K562 (cell line): Measurements from ENCODE around the gene SERAC1. TPM values are rescaled to one million over a fixed set of nuclear protein-coding genes. Genes with fewer than 3 reads are reported as not detected.

Experiments
- ARID4B ChIP-seq: sonication (generic); formaldehyde crosslinking; IDR thresholded peaks from 2 replicates; pipeline ENCODE4 v1.8.0; 2022; ENCODE audit warnings: mild to moderate bottlenecking, missing genetic modification reagents
- ATF7 ChIP-seq: fragments of 450-650 bp; IDR thresholded peaks from 2 replicates; pipeline ENCODE4 v1.7.1; 2014; ENCODE audit warnings: mild to moderate bottlenecking, moderate library complexity
- CSDE1 ChIP-seq, 2 experiments: fragments of 450-650 bp; IDR thresholded peaks; 2 replicates each; pipeline ENCODE4 v1.6.1; 2016; ENCODE audit warnings: mild to moderate bottlenecking in 1 of 2
- E4F1 ChIP-seq: fragments of 250-450 bp; sonication (Bioruptor Pico); IDR thresholded peaks from 2 replicates; pipeline ENCODE4 v1.5.0; 2021; ENCODE audit warnings: mild to moderate bottlenecking, borderline replicate concordance
- ELF2 ChIP-seq: fragments of 250-450 bp; sonication (Bioruptor Pico); IDR thresholded peaks from 2 replicates; pipeline ENCODE4 v1.5.0; 2021; ENCODE audit warnings: mild to moderate bottlenecking
- JUNB ChIP-seq: fragments of 450-650 bp; formaldehyde crosslinking; conservative IDR thresholded peaks from 2 replicates; pipeline ENCODE4 v1.4.0; 2020; ENCODE audit warnings: mild to moderate bottlenecking
- JUND ChIP-seq, 2 experiments: IDR thresholded peaks; 2 replicates in 1 of 2; 3 replicates in 1 of 2; pipeline ENCODE4 v1.6.1; 2011; ENCODE audit warnings: borderline replicate concordance in 2 of 2, low read depth in 2 of 2, low read length in 2 of 2, improper control_type of control experiment in 1 of 2, missing biosample characterization in 1 of 2, missing genetic modification characterization in 1 of 2, missing genetic modification reagents in 1 of 2
- MYBL2 ChIP-seq, 2 experiments: fragments of 450-650 bp in 1 of 2; sonication (generic) in 1 of 2; formaldehyde crosslinking in 1 of 2; IDR thresholded peaks; 2 replicates each; pipeline versions ENCODE4 v1.6.1 to v1.8.1; 2017 to 2022; ENCODE audit warnings: borderline replicate concordance in 1 of 2, inconsistent platforms in 1 of 2, low read depth in 1 of 2, mild to moderate bottlenecking in 1 of 2, missing genetic modification reagents in 1 of 2, moderate library complexity in 1 of 2
- NBN ChIP-seq: fragments of 450-650 bp; IDR thresholded peaks from 2 replicates; pipeline ENCODE4 v1.6.1; 2016; ENCODE audit warnings: low read depth, mild to moderate bottlenecking
- NR3C1 ChIP-seq: sonication (generic); formaldehyde crosslinking; IDR thresholded peaks from 2 replicates; pipeline ENCODE4 v1.8.1; 2022; ENCODE audit warnings: missing genetic modification reagents
- PML ChIP-seq: IDR thresholded peaks from 2 replicates; pipeline ENCODE4 v1.6.1; 2012; ENCODE audit warnings: low read length, inconsistent platforms
- RFX1 ChIP-seq: fragments of 450-650 bp; IDR thresholded peaks from 2 replicates; pipeline ENCODE4 v1.6.1; 2016; ENCODE audit warnings: mild to moderate bottlenecking, moderate library complexity
- SAFB ChIP-seq: fragments of 200-400 bp; formaldehyde crosslinking; IDR thresholded peaks from 2 replicates; pipeline ENCODE4 v1.6.1; 2017; ENCODE audit warnings: low read depth, low read length, borderline replicate concordance
- STAG1 ChIP-seq: sonication (generic); formaldehyde crosslinking; IDR thresholded peaks from 2 replicates; pipeline ENCODE4 v1.5.0; 2020; ENCODE audit warnings: missing genetic modification reagents, borderline replicate concordance
- THRAP3 ChIP-seq: fragments of 450-650 bp; IDR thresholded peaks from 2 replicates; pipeline ENCODE4 v1.6.1; 2016; ENCODE audit warnings: mild to moderate bottlenecking, inconsistent platforms, borderline replicate concordance
- ZFX ChIP-seq: sonication (generic); formaldehyde crosslinking; IDR thresholded peaks from 2 replicates; pipeline ENCODE4 v1.8.0; 2022; ENCODE audit warnings: mild to moderate bottlenecking, missing genetic modification reagents, moderate library complexity
- ZNF398 ChIP-seq: fragments of 250-450 bp; sonication (Bioruptor Pico); IDR thresholded peaks from 2 replicates; pipeline ENCODE4 v1.8.0; 2021; ENCODE audit warnings: moderate library complexity, mild to moderate bottlenecking, inconsistent platforms
- ZNF584 ChIP-seq: fragments of 200-800 bp; sonication (Bioruptor generic); IDR thresholded peaks from 2 replicates; pipeline ENCODE4 v1.6.1; 2016; ENCODE audit warnings: low read depth, mild to moderate bottlenecking, missing genetic modification characterization, missing compliant biosample characterization
- ZNF668 ChIP-seq: fragments of 250-450 bp; sonication (Bioruptor Pico); IDR thresholded peaks from 2 replicates; pipeline ENCODE4 v1.8.0; 2022; ENCODE audit warnings: mild to moderate bottlenecking, inconsistent platforms
- polyA plus RNA-seq, 8 experiments: library from polyadenylated mRNA; depleted of rRNA in 4 of 8; stranded (reverse) in 5 of 8; unstranded in 3 of 8; fragments of >200 nt; fragmentation: Nextera tagmentation in 2 of 8; fragmentation: Illumina TruSeq in 1 of 8; extraction: Ambion mirVana in 2 of 8; extraction: Trizol in 1 of 8; gene quantifications; 2 replicates each; pipeline versions ENCODE4 v1.2.1 to v1.2.3, GENCODE V29; 2011 to 2014; ENCODE audit warnings: inconsistent platforms in 1 of 8, missing spikeins in 1 of 8
- total RNA-seq, 7 experiments: library from RNA; depleted of rRNA in 6 of 7; stranded (reverse); fragments of >200 nt in 6 of 7; fragmentation: Illumina TruSeq in 2 of 7; extraction: Trizol in 2 of 7; gene quantifications; 2 replicates each; pipeline versions ENCODE4 v1.2.1 to v1.2.3, GENCODE V29; 2011 to 2021; ENCODE audit warnings: low replicate concordance in 1 of 7

Gene SERAC1
- total and polyA plus RNA-seq, 9 of the 15 experiments (the other 6 are each of a cell fraction or from before 2014, with no cell fraction given), result 1.8 to 6.2 (median 2.8) TPM

- TF ChIP-seq E4F1 (no peak), SAFB (no peak), THRAP3 (no peak), RFX1 (no peak), ARID4B (CRISPR knock-in tag) (no peak), ZNF398 (CRISPR knock-in tag) (no peak), ZNF668 (CRISPR knock-in tag) (no peak), STAG1 (CRISPR knock-in tag) (peak; percentile 93), ATF7 (no peak), JUND (IDR thresholded peaks at IDR 0.05; ENCODE audit: borderline replicate concordance, low read depth, low read length) (0 out of 2 replicates have a peak, but pooled peaks have one; percentile 27), JUND (tag; IDR thresholded peaks at IDR 0.05; ENCODE audit: borderline replicate concordance, low read depth, low read length) (no peak), PML (no peak), MYBL2 (IDR thresholded peaks at IDR 0.05; ENCODE audit: low read depth) (no peak), MYBL2 (CRISPR knock-in tag; IDR thresholded peaks at IDR 0.05; ENCODE audit: borderline replicate concordance) (no peak), JUNB (CRISPR knock-in tag) (no peak), CSDE1 (IDR thresholded peaks at IDR 0.05) (no peak), ZFX (CRISPR knock-in tag) (no peak), NR3C1 (no peak), ZNF584 (CRISPR knock-in tag) (no peak), NBN (no peak), ELF2 (CRISPR knock-in tag) (no peak)
Measured at GRCh38 chr6:158213925-158214674, 46.0 kb upstream of the SERAC1 start (continued).
